ENCODE measurements around the gene MYO1B.

Gene MYO1B

DNA sequence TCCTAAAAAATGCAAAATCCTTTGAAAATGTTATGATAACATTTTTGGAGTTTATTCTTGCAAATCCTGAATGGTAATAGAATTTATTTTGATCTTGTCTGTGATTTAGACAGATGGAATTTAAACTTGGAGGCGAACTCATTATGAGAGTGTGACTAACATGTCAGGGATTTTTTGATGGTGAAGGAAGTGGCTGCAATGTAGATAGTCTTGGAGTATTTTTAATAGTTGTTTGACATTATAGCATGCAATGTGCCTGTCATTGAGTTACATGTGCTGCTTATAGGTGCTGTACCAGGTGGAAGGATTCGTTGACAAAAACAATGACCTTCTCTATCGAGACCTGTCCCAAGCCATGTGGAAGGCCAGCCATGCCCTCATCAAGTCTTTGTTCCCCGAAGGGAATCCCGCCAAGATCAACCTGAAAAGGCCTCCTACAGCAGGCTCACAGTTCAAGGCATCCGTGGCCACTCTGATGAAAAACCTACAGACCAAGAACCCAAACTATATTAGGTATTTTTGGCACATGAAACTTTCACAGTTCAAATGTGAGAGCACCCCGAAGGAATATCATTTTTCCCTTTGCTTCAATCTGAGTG lies 141.8 kb downstream of the MYO1B start:
- no peak for TF ChIP-seq CTCF (IDR thresholded peaks at IDR 0.05; ENCODE audit: borderline replicate concordance, insufficient read depth, low read depth, low read length)
- no peak overlapping the region for H3K4me3 ChIP-seq (ENCODE audit: low read depth, low read length)

DNA sequence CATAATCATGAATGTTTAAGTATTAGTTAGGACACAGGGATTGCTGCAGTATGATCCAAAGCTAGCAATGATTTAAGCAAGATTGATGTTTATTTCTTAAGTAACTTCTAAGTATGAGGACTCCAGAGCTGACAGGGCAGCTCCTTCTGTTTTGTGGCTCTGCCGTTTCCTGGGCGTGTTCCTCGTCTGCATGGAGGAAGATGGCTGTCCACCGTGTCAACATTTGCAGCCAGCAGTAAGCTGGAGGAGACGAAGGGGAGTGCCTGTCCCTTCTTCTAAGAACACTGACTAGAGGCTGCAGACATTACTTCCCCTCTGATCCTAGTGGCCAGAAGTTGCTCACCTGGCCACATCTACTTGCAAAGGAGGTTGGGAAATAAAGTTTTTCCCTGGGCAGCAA lies 144.1 kb downstream of the MYO1B start:
- TF ChIP-seq CTCF (IDR thresholded peaks at IDR 0.05; ENCODE audit: borderline replicate concordance, insufficient read depth, low read depth, low read length), result no peak
- no peak overlapping the region for H3K4me3 ChIP-seq (ENCODE audit: low read depth, low read length)

GRCh38 chr2:191391171-191391570 lies 146.0 kb downstream of the MYO1B start:
- no peak overlapping the region for H3K4me3 ChIP-seq (ENCODE audit: low read depth, low read length)
- no peak for TF ChIP-seq CTCF (IDR thresholded peaks at IDR 0.05; ENCODE audit: borderline replicate concordance, insufficient read depth, low read depth, low read length)

DNA sequence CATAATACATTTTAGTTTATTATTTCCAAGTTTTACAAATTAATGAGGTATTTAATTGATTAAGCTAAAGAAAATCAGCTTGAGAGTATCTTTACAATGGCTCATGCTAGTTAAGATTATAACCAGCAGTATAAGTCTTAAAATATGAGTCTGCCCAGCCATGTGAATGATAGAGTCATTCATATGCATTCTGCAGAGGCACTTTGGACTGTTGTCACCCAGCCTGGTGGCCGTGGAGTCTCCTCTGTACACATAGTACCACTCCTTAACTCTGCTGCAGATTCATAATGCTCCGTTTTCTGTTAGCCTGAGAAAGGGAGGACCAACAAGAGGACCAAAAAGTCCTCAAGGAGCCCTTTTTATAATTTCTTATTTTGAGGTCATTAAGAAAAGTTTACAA lies 148.8 kb downstream of the MYO1B start:
- no peak overlapping the region for H3K4me3 ChIP-seq (ENCODE audit: low read depth, low read length)
- no peak for TF ChIP-seq CTCF (IDR thresholded peaks at IDR 0.05; ENCODE audit: borderline replicate concordance, insufficient read depth, low read depth, low read length)

DNA sequence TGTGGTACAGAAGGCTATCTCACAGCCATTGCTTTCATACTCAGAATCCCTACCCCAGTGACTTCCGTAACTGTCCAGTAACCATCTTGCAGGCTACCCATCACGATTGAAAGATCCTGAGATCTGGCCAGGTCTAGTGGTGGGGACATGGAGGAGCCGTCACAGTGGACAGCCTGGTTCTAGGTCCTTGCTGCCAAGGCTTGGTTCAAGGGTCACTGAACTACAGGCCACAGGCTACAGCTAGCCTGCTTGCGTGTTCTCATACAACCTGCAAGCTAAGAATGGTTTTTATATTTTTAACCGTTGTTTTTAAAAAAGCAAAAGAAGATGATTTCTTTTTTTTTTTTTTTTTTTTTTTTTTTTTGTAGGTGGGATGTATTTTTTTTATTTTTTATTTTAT lies 151.6 kb downstream of the MYO1B start:
- no peak for TF ChIP-seq CTCF (IDR thresholded peaks at IDR 0.05; ENCODE audit: borderline replicate concordance, insufficient read depth, low read depth, low read length)
- no peak overlapping the region for H3K4me3 ChIP-seq (ENCODE audit: low read depth, low read length)

DNA sequence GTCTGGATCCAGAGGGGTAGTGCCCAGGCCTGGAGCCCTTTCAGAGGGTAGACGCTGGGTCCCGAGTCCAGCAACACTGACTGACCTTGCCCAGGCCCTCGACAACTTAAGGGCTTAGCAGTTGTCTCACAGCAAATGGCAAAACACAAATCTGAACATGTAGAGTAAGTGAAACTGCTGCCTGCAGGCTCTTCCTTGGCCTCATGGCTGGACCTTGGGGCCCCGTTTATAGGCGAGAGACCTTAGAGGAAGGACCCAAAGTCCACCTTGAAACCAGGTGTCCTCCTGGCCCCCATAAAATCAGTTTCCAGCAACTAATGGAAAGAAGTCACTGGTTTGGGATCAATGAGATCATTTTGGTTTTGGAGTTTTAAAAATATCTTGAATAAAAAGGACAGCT lies 154.4 kb downstream of the MYO1B start:
- H3K4me3 ChIP-seq (ENCODE audit: low read depth, low read length), result no peak overlapping the region
- no peak for TF ChIP-seq CTCF (IDR thresholded peaks at IDR 0.05; ENCODE audit: borderline replicate concordance, insufficient read depth, low read depth, low read length)

- no peak for TF ChIP-seq CTCF (IDR thresholded peaks at IDR 0.05; ENCODE audit: borderline replicate concordance, insufficient read depth, low read depth, low read length)
- H3K4me3 ChIP-seq (ENCODE audit: low read depth, low read length), result no peak overlapping the region
Observed at GRCh38 chr2:191401287-191401686, 156.1 kb downstream of the MYO1B start.
